ENCODE data around the gene BIRC5. TPM values are rescaled to one million over a fixed set of nuclear protein-coding genes. Genes with fewer than 3 reads are reported as not detected.

Gene BIRC5
- total RNA-seq, 1 experiment from 2014 or later = 140 TPM

- intact Hi-C loops (cut with micrococcal nuclease) = no loop called here
- RAD21 ChIA-PET (ENCODE audit: low non-redundant PET in 1 of 2, low total read pairs in 2 of 2, uncharacterized antibody in 2 of 2, unreplicated experiment in 2 of 2) = no interaction called here
- Histone ChIP-seq H3K4me2 (ENCODE audit: low read length) (no peak overlapping the region), H3K9me3 (ENCODE audit: control insufficient read depth in 1 of 2, insufficient read depth in 1 of 2, low read depth in 1 of 2, low read length in 2 of 2) (no peaks in the 10 kb centered on the region), H3K27ac (ENCODE audit: low read depth, low read length) (no peak overlapping the region), H3K27me3 (ENCODE audit: insufficient read depth, low read length) (no peaks in the 10 kb centered on the region), H3K79me2 (ENCODE audit: insufficient read depth, low read length) (no peaks in the 10 kb centered on the region), H3K4me3 (replicated peaks in 1 of 2; ENCODE audit: low read depth in 1 of 2, low read length in 2 of 2) (no peak overlapping the region), H3K9me2 (ENCODE audit: insufficient read depth) (no peaks in the 10 kb centered on the region), H3K36me3 (ENCODE audit: control insufficient read depth in 1 of 2, insufficient read depth in 2 of 2, low read length in 2 of 2) (no peaks in the 10 kb centered on the region), H2AFZ (ENCODE audit: low read depth, low read length, poor library complexity, severe bottlenecking) (no peak overlapping the region), H3K4me1 (ENCODE audit: control insufficient read depth in 1 of 2, insufficient read depth in 2 of 2, low read length in 2 of 2) (no peaks in the 10 kb centered on the region), H3K9ac (ENCODE audit: low read length) (no peak overlapping the region), H4K20me1 (ENCODE audit: insufficient read depth) (no peaks in the 10 kb centered on the region)
- no peak for DNase-seq (ENCODE audit: low read depth, low spot score)
- CTCF ChIA-PET = interaction anchor here (1.4 kb wide), 1 partner anchor 13 kb away, joined by 7 read pairs; no protein-coding TSS in a partner anchor
- POLR2A ChIA-PET = no interaction called here
- no peak for TF ChIP-seq ATF3 (IDR thresholded peaks at IDR 0.05)
- no peak for TF ChIP-seq JUND (IDR thresholded peaks at IDR 0.05)
- TF ChIP-seq ZBTB33 (IDR thresholded peaks at IDR 0.05; ENCODE audit: extremely low read depth, insufficient replicate concordance, low read length) = no peak
- TF ChIP-seq POLR2AphosphoS5 (IDR thresholded peaks at IDR 0.05; ENCODE audit: low read depth, low read length) = no peak
- no peak for TF ChIP-seq SP1 (IDR thresholded peaks at IDR 0.05; ENCODE audit: low read depth)
- TF ChIP-seq SRF (IDR thresholded peaks at IDR 0.05; ENCODE audit: low read depth) = no peak
- no peak for TF ChIP-seq TCF7L2 (IDR thresholded peaks at IDR 0.05; ENCODE audit: borderline replicate concordance, extremely low read depth, insufficient read depth, insufficient read length)
- TF ChIP-seq MAX (IDR thresholded peaks at IDR 0.05) = no peak
- no peak for TF ChIP-seq ZNF274 (IDR thresholded peaks at IDR 0.05; ENCODE audit: low read depth, low read length)
- no peak for TF ChIP-seq ELF1 (IDR thresholded peaks at IDR 0.05; ENCODE audit: borderline replicate concordance, low read depth)
- no peak for TF ChIP-seq POLR2A (IDR thresholded peaks at IDR 0.05; ENCODE audit: borderline replicate concordance, extremely low read depth, insufficient read depth, insufficient read length)
- no peak for TF ChIP-seq FOSL1 (IDR thresholded peaks at IDR 0.05; ENCODE audit: low read depth)
- no peak for TF ChIP-seq CEBPB (IDR thresholded peaks at IDR 0.05; ENCODE audit: low read depth)
- no peak for TF ChIP-seq RAD21 (IDR thresholded peaks at IDR 0.05; ENCODE audit: low read depth)
- TF ChIP-seq EZH2 (IDR thresholded peaks at IDR 0.05) = no peak
- no peak for TF ChIP-seq REST (IDR thresholded peaks at IDR 0.05; ENCODE audit: low read depth)
- no peak for TF ChIP-seq EZH2phosphoT487 (IDR thresholded peaks at IDR 0.05; ENCODE audit: borderline replicate concordance)
- no peak for TF ChIP-seq CTCF (IDR thresholded peaks at IDR 0.05 in 2 of 3, conservative IDR thresholded peaks at IDR 0.05 in 1 of 3; ENCODE audit: borderline replicate concordance in 1 of 3, insufficient read depth in 1 of 3, low read depth in 2 of 3, low read length in 2 of 3)
- no peak for TF ChIP-seq YY1 (IDR thresholded peaks at IDR 0.05; ENCODE audit: extremely low read depth, insufficient replicate concordance, low read depth, low read length)
- TF ChIP-seq CBX3 (IDR thresholded peaks at IDR 0.05; ENCODE audit: low read depth) = no peak
- BruUV-seq (replicated peaks) = no TSS peak
- no peak for ATAC-seq
These were observed 49.8 kb downstream of the BIRC5 start for GRCh38 chr17:78263736-78264340.

Measured in HCT116 (cell line).